ENCODE results near the gene SMG6.

DNA sequence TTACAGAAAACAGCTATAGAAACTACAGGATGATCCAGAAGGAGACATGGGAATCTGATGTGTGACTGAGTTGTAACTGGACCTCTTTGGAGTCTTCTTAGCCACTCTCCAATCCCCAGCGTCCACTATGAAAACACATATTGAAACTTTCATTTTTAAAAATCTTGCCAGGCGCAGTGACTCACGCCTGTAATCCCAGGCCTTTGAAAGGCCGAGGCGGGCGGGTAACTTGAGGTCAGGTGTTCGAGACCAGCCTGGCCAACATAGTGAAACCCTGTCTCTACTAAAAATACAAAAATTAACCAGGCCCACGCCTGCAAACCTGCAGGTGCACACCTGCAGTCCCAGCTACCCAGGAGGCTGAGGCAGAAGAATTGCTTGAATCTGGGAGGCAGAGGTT, 195.4 kb downstream of the SMG6 start:
- TF ChIP-seq ZNF555 (tag by site-specific recombination; conservative IDR thresholded peaks at IDR 0.05) = no peak
- TF ChIP-seq, protein P1, sequence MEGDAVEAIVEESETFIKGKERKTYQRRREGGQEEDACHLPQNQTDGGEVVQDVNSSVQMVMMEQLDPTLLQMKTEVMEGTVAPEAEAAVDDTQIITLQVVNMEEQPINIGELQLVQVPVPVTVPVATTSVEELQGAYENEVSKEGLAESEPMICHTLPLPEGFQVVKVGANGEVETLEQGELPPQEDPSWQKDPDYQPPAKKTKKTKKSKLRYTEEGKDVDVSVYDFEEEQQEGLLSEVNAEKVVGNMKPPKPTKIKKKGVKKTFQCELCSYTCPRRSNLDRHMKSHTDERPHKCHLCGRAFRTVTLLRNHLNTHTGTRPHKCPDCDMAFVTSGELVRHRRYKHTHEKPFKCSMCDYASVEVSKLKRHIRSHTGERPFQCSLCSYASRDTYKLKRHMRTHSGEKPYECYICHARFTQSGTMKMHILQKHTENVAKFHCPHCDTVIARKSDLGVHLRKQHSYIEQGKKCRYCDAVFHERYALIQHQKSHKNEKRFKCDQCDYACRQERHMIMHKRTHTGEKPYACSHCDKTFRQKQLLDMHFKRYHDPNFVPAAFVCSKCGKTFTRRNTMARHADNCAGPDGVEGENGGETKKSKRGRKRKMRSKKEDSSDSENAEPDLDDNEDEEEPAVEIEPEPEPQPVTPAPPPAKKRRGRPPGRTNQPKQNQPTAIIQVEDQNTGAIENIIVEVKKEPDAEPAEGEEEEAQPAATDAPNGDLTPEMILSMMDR (tag by site-specific recombination; IDR thresholded peaks at IDR 0.05) = no peak
- TF ChIP-seq ZBTB7A (tag by site-specific recombination; IDR thresholded peaks at IDR 0.05; ENCODE audit: low read depth) = no peak
- TF ChIP-seq ZNF37A (tag by site-specific recombination; IDR thresholded peaks at IDR 0.05) = no peak
- TF ChIP-seq, protein P2, sequence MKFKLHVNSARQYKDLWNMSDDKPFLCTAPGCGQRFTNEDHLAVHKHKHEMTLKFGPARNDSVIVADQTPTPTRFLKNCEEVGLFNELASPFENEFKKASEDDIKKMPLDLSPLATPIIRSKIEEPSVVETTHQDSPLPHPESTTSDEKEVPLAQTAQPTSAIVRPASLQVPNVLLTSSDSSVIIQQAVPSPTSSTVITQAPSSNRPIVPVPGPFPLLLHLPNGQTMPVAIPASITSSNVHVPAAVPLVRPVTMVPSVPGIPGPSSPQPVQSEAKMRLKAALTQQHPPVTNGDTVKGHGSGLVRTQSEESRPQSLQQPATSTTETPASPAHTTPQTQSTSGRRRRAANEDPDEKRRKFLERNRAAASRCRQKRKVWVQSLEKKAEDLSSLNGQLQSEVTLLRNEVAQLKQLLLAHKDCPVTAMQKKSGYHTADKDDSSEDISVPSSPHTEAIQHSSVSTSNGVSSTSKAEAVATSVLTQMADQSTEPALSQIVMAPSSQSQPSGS (tag by site-specific recombination; IDR thresholded peaks at IDR 0.05; ENCODE audit: low read depth) = no peak
- no peak for TF ChIP-seq BCL11A (tag by site-specific recombination; IDR thresholded peaks at IDR 0.05; ENCODE audit: low read depth)
- TF ChIP-seq, protein P3, sequence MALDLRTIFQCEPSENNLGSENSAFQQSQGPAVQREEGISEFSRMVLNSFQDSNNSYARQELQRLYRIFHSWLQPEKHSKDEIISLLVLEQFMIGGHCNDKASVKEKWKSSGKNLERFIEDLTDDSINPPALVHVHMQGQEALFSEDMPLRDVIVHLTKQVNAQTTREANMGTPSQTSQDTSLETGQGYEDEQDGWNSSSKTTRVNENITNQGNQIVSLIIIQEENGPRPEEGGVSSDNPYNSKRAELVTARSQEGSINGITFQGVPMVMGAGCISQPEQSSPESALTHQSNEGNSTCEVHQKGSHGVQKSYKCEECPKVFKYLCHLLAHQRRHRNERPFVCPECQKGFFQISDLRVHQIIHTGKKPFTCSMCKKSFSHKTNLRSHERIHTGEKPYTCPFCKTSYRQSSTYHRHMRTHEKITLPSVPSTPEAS (tag by site-specific recombination; IDR thresholded peaks at IDR 0.05) = no peak
- TF ChIP-seq, protein P4, sequence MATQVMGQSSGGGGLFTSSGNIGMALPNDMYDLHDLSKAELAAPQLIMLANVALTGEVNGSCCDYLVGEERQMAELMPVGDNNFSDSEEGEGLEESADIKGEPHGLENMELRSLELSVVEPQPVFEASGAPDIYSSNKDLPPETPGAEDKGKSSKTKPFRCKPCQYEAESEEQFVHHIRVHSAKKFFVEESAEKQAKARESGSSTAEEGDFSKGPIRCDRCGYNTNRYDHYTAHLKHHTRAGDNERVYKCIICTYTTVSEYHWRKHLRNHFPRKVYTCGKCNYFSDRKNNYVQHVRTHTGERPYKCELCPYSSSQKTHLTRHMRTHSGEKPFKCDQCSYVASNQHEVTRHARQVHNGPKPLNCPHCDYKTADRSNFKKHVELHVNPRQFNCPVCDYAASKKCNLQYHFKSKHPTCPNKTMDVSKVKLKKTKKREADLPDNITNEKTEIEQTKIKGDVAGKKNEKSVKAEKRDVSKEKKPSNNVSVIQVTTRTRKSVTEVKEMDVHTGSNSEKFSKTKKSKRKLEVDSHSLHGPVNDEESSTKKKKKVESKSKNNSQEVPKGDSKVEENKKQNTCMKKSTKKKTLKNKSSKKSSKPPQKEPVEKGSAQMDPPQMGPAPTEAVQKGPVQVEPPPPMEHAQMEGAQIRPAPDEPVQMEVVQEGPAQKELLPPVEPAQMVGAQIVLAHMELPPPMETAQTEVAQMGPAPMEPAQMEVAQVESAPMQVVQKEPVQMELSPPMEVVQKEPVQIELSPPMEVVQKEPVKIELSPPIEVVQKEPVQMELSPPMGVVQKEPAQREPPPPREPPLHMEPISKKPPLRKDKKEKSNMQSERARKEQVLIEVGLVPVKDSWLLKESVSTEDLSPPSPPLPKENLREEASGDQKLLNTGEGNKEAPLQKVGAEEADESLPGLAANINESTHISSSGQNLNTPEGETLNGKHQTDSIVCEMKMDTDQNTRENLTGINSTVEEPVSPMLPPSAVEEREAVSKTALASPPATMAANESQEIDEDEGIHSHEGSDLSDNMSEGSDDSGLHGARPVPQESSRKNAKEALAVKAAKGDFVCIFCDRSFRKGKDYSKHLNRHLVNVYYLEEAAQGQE (tag by site-specific recombination; IDR thresholded peaks at IDR 0.05) = no peak
- no peak for TF ChIP-seq SP2 (tag by site-specific recombination; IDR thresholded peaks at IDR 0.05)
- no peak for TF ChIP-seq ZNF174 (tag by site-specific recombination; IDR thresholded peaks at IDR 0.05)
- TF ChIP-seq ZBTB17 (tag by site-specific recombination; IDR thresholded peaks at IDR 0.05) = no peak
- no peak for TF ChIP-seq ZNF114 (tag by site-specific recombination; IDR thresholded peaks at IDR 0.05)
- no peak for TF ChIP-seq ZNF654 (tag by site-specific recombination; IDR thresholded peaks at IDR 0.05; ENCODE audit: low read depth)
- no peak for TF ChIP-seq ZNF302 (tag by site-specific recombination; IDR thresholded peaks at IDR 0.05; ENCODE audit: low read depth)
